Liver (tissue), 3 donors: ENCODE data around the gene SZT2.

Experiments used
- SP1 ChIP-seq: IDR thresholded peaks from 2 replicates; pipeline ENCODE4 v1.6.1; 2018; ENCODE audit warnings: antibody characterized with exemption, mild to moderate bottlenecking
- TAF1 ChIP-seq: conservative IDR thresholded peaks from 2 replicates; pipeline ENCODE4 v1.6.1; 2016; ENCODE audit warnings: antibody characterized with exemption, mild to moderate bottlenecking
- TF ChIP-seq, protein P1 (sequence below): IDR thresholded peaks from 2 replicates; pipeline ENCODE4 v1.6.1; 2016; ENCODE audit warnings: antibody characterized with exemption, mild to moderate bottlenecking
- TF ChIP-seq, protein P2 (sequence below): fragments of 150-350 bp; IDR thresholded peaks from 2 replicates; pipeline ENCODE4 v1.5.1; 2017; ENCODE audit warnings: improper control_type of control experiment, low read depth, low read length; ENCODE audit not compliant: missing input control
- TF ChIP-seq, protein P3 (sequence below): IDR thresholded peaks from 2 replicates; pipeline ENCODE4 v1.6.1; 2016; ENCODE audit warnings: antibody characterized with exemption
- donor health status: healthy.
- donor health status: healthy.

DNA sequence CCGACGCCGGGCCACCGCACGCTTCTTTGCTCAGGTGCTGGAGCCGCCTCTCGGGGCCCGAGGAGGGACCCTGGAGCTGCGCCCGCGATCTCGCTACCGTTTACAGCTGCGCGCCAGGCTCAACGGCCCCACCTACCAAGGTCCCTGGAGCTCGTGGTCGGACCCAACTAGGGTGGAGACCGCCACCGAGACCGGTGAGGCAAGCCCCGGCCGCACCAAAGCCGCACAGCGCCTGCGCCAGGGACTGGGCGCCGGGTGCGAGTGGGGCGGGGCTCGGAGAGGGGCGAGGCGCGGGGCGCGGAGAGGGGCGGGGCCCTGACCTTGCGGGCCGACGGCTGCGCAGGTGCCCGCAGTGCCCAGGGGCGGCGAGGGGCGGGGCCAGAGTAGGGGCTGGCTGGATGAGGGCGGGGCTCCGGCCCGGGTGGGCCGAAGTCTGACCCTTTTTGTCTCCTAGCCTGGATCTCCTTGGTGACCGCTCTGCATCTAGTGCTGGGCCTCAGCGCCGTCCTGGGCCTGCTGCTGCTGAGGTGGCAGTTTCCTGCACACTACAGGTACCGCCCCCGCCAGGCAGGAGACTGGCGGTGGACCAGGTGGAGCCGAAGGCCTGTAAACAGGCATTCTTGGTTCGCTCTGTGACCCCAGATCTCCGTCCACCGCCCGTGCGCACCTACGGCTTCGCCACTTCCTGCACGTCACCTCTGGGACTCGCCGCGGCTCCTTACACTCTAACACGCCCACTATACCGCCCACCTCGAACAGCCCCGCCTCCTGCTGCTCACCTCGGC is 40.7 kb upstream of the SZT2 start:
- TF ChIP-seq, protein P1, sequence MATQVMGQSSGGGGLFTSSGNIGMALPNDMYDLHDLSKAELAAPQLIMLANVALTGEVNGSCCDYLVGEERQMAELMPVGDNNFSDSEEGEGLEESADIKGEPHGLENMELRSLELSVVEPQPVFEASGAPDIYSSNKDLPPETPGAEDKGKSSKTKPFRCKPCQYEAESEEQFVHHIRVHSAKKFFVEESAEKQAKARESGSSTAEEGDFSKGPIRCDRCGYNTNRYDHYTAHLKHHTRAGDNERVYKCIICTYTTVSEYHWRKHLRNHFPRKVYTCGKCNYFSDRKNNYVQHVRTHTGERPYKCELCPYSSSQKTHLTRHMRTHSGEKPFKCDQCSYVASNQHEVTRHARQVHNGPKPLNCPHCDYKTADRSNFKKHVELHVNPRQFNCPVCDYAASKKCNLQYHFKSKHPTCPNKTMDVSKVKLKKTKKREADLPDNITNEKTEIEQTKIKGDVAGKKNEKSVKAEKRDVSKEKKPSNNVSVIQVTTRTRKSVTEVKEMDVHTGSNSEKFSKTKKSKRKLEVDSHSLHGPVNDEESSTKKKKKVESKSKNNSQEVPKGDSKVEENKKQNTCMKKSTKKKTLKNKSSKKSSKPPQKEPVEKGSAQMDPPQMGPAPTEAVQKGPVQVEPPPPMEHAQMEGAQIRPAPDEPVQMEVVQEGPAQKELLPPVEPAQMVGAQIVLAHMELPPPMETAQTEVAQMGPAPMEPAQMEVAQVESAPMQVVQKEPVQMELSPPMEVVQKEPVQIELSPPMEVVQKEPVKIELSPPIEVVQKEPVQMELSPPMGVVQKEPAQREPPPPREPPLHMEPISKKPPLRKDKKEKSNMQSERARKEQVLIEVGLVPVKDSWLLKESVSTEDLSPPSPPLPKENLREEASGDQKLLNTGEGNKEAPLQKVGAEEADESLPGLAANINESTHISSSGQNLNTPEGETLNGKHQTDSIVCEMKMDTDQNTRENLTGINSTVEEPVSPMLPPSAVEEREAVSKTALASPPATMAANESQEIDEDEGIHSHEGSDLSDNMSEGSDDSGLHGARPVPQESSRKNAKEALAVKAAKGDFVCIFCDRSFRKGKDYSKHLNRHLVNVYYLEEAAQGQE: peak; percentile 38
- TF ChIP-seq, protein P2, sequence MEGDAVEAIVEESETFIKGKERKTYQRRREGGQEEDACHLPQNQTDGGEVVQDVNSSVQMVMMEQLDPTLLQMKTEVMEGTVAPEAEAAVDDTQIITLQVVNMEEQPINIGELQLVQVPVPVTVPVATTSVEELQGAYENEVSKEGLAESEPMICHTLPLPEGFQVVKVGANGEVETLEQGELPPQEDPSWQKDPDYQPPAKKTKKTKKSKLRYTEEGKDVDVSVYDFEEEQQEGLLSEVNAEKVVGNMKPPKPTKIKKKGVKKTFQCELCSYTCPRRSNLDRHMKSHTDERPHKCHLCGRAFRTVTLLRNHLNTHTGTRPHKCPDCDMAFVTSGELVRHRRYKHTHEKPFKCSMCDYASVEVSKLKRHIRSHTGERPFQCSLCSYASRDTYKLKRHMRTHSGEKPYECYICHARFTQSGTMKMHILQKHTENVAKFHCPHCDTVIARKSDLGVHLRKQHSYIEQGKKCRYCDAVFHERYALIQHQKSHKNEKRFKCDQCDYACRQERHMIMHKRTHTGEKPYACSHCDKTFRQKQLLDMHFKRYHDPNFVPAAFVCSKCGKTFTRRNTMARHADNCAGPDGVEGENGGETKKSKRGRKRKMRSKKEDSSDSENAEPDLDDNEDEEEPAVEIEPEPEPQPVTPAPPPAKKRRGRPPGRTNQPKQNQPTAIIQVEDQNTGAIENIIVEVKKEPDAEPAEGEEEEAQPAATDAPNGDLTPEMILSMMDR: no peak
- TF ChIP-seq SP1 (peak; percentile 75), TAF1 (no peak)
- TF ChIP-seq, protein P3, sequence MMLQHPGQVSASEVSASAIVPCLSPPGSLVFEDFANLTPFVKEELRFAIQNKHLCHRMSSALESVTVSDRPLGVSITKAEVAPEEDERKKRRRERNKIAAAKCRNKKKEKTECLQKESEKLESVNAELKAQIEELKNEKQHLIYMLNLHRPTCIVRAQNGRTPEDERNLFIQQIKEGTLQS: no peak
